Activated naive CD8-positive, alpha-beta T cell (primary cell): ENCODE data around the gene HSDL1.
"Not testable (repeated sequence)": the region's sequence is repeated elsewhere in the genome, so short reads cannot be mapped to it uniquely, and the experiment has no call there.

Experiments
- H3K27ac Mint-ChIP-seq: one replicate; pipeline ENCODE4 v1.8.0; 2021; ENCODE audit warnings: mixed read lengths
- H3K27me3 Mint-ChIP-seq: one replicate; pipeline ENCODE4 v1.8.0; 2021; ENCODE audit warnings: mixed read lengths
- H3K36me3 Mint-ChIP-seq: one replicate; pipeline ENCODE4 v1.8.0; 2021; ENCODE audit warnings: mixed read lengths
- H3K4me1 Mint-ChIP-seq: one replicate; pipeline ENCODE4 v1.8.0; 2021; ENCODE audit warnings: low read depth, mixed read lengths
- H3K4me3 Mint-ChIP-seq: one replicate; pipeline ENCODE4 v1.8.0; 2021; ENCODE audit warnings: mild to moderate bottlenecking, mixed read lengths
- H3K9me3 Mint-ChIP-seq: one replicate; pipeline ENCODE4 v1.8.0; 2021; ENCODE audit warnings: low read depth, mixed read lengths

HSDL1 gene

DNA sequence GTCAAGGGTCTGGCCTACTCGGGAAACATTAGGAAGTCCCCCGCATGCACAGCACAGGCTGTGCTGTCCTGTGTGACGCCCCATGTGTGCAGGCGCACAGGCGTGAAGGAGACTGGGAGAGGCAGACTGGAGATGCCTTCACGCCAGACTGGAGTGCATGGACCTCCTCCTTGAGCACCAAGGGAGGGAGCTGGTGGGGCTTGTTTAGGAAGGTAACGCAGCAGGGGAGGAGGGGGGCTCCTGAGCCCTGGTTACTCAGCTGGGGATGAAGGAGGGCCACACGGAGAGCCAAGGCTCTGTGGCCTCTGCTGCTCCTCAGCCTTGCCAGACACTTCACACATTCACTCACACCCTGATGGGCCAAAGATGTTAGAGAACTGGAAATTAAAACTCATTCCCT lies 7.7 kb downstream of the HSDL1 start:
- Mint-ChIP-seq H3K36me3 (peaks cover 4% of the 10 kb centered on the region), H3K4me1 (peaks cover 32% of the 10 kb centered on the region), H3K9me3 (no peaks in the 10 kb centered on the region), H3K27me3 (no peaks in the 10 kb centered on the region), H3K4me3 (no peak overlapping the region), H3K27ac (peak overlapping the region; percentile 36)

DNA sequence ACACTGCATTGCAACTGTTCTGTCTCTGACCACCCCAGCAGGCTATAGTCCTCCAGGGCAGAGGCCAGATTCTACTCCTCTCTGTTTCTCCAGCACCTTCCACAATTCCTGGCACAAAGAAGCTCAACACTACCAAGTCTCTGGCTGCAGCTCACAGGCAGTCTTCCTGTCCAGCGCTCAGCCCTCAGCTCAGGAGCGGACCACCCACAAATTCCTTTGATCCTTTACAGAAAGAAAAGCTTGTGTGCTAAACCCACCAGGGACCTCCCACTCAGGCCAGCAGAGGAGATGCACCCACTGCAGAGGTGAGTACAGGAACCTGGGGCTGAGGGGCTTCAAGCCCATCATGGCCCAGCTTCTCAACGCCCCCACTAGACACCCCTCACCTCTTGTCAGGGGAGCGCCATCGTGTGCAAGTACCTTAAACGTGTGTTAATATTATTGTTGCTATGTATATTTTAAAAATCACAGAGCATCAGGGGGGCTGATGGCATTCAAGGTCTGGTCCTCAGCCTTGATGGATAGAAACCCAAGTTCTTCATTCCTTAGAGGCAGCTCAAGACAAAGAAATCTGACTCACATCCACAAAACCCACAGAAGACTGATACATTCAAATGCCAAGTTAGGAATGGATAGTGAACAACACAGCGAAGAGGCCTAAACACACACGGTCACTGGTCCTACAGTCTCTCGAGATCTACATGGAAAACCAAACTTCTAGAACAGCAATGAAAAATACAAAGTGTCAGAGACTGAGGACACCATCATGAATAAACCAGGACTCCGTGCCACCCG lies 8.4 kb downstream of the HSDL1 start:
- Mint-ChIP-seq H3K9me3 (no peaks in the 10 kb centered on the region), H3K4me3 (no peak overlapping the region), H3K36me3 (peaks cover 4% of the 10 kb centered on the region), H3K27ac (no peak overlapping the region), H3K4me1 (peaks cover 30% of the 10 kb centered on the region), H3K27me3 (no peaks in the 10 kb centered on the region)

DNA sequence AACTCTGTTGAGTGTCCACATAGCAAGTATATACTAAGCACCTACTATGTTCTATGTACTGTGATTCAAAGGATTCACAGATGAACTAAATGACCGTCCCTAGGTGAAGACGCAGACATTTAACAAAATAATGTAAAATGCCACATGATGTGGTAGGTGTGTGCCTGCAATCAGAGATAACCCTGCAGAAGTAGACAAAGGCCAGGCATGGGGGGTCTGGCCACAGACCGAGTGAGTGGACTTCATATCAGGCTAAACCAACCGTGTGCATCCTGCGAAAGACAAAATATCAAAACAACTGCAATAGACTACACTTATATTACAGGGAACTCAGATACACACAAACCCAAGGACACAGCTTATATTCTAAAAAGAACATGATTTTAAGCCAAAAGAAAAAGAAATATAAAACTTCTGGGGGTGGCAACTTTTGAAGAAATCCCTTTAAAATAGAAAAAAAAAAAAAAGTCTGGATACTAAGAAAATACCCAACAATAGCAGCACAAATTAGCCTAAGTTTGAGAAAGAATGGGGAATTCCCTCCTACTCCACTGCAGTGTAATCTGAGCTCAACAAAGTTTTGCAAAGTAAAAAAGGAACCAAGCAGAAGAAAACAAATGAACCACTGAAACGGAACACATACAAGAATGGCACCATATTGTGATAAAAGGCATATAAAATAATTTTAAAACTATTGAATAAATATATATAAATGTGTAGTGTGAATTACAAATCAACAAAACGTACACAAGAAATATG lies 12.3 kb downstream of the HSDL1 start:
- H3K9me3 Mint-ChIP-seq, result no peaks in the 10 kb centered on the region
- H3K4me3 Mint-ChIP-seq, result no peak overlapping the region
- peaks cover 10% of the 10 kb centered on the region for H3K4me1 Mint-ChIP-seq
- no peaks in the 10 kb centered on the region for H3K27me3 Mint-ChIP-seq
- peaks cover 2% of the 10 kb centered on the region for H3K36me3 Mint-ChIP-seq
- no peak overlapping the region for H3K27ac Mint-ChIP-seq

GRCh38 chr16:84131117-84131516 lies 13.9 kb downstream of the HSDL1 start:
- Mint-ChIP-seq H3K4me1 (peaks cover 4% of the 10 kb centered on the region), H3K27me3 (no peaks in the 10 kb centered on the region), H3K4me3 (no peak overlapping the region), H3K9me3 (no peaks in the 10 kb centered on the region), H3K27ac (no peak overlapping the region), H3K36me3 (peaks cover 5% of the 10 kb centered on the region)

DNA sequence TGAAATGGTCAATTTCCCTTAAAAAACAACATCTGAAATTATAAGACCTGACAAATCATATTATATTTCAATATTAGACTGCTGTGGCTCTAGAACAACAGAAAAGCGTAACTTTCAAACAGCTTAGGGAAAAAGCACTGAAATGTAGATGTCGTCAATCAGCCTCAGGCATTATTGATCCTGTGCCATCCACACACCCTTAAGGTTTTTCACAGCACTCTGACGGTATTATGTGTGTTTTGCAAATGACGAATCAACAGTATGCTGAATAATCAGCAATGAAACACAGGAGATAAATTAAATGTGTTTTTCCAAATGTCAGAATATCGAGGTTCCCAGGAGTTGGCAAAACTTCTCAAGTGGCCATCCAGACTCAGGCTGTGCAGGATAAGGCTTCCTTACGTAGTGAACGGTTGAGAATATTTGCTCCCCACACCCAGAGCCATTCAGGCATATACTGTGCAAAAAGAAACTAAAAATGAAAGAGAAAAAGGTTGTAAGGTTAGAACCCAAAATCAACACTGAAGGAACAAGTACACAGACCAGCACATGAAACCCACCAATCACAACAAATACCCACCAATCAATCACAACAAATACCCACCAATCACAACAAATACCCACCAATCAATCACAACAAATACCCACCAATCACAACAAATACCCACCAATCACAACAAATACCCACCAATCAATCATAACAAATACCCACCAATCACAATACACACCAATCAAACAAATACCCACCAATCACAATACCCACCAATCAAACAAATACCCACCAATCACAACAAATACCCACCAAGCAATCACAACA lies 20.5 kb downstream of the HSDL1 start:
- Mint-ChIP-seq H3K36me3 (peaks cover 10% of the 10 kb centered on the region), H3K4me1 (peaks cover 2% of the 10 kb centered on the region), H3K27me3 (no peaks in the 10 kb centered on the region), H3K27ac (no peak overlapping the region), H3K4me3 (no peak overlapping the region), H3K9me3 (no peaks in the 10 kb centered on the region)

DNA sequence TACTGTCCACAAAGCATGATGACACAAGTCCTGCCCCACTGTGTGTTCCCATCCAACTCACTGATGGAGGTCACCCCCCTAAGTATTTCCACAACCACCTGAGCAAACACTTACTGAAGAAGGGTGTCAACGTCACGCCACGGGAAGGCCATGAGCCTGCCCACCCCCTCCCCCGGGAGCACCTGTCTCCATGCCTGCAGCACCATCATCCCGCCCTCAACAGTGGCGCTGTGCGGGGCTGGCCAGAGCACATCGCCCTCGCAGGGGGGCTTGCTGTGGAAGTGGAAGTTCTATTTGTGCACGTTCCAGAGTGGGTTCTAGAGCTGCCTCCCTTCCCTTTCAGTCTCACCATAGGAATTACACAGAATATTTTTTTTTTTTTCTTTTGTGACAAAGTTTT lies 24.0 kb downstream of the HSDL1 start:
- no peaks in the 10 kb centered on the region for H3K9me3 Mint-ChIP-seq
- peaks cover 7% of the 10 kb centered on the region for H3K36me3 Mint-ChIP-seq
- no peaks in the 10 kb centered on the region for H3K27me3 Mint-ChIP-seq
- peak overlapping the region; percentile 46 for H3K27ac Mint-ChIP-seq
- H3K4me1 Mint-ChIP-seq, result peaks cover 10% of the 10 kb centered on the region
- H3K4me3 Mint-ChIP-seq, result no peak overlapping the region

DNA sequence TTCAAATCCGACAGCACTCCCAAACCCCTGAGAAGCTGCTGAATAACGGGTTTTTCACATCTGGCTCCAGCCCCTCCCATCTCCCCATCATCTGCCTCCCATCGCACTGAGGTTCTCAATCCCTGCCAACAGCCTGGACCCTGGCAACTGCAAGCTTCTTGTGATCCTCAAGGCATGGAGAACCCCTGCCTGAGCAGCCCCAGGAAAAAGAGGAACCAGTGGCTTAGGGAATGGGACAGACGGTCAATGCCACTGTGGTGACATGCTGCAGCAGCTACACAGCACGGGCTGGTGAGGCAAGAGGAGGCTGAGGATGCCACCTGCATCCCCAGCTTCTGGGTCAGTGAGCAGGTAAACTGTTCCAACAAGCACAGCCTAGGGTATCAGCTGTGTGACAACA lies 25.0 kb downstream of the HSDL1 start:
- no peaks in the 10 kb centered on the region for H3K27me3 Mint-ChIP-seq
- no peak overlapping the region for H3K27ac Mint-ChIP-seq
- peaks cover 4% of the 10 kb centered on the region for H3K36me3 Mint-ChIP-seq
- no peak overlapping the region for H3K4me3 Mint-ChIP-seq
- H3K9me3 Mint-ChIP-seq, result no peaks in the 10 kb centered on the region
- H3K4me1 Mint-ChIP-seq, result peaks cover 17% of the 10 kb centered on the region

- H3K9me3 Mint-ChIP-seq, result no peaks in the 10 kb centered on the region
- peaks cover 4% of the 10 kb centered on the region for H3K36me3 Mint-ChIP-seq
- no peaks in the 10 kb centered on the region for H3K27me3 Mint-ChIP-seq
- no peak overlapping the region for H3K4me3 Mint-ChIP-seq
- no peak overlapping the region for H3K27ac Mint-ChIP-seq
- H3K4me1 Mint-ChIP-seq, result peaks cover 18% of the 10 kb centered on the region
Measured at GRCh38 chr16:84119368-84119767, 25.6 kb downstream of the HSDL1 start.

DNA sequence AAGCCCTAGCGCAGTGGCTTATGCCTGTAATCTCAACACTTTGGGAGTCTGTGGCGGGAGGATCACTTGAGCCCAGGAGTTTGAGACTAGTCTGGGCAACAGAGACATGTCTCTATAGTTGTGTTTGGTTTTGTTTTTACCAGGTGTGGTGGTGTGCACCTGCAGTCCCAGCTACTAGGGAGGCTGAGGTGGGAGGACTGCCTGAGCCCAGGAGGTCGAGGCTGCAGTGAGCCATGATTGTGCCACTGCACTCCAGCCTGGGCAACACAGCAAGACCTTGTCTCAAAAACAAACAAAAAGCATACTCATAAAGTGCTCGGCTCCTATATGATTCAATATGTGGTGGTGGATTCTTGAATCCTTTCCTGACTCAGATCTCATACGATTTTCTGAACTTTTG lies 26.7 kb downstream of the HSDL1 start:
- H3K27me3 Mint-ChIP-seq, H3K9me3 Mint-ChIP-seq, H3K36me3 Mint-ChIP-seq: not testable (repeated sequence)
- H3K4me1 Mint-ChIP-seq, result peaks cover 23% of the 10 kb centered on the region
- H3K27ac Mint-ChIP-seq, result peak overlapping the region; percentile 64
- H3K4me3 Mint-ChIP-seq, result peak overlapping the region; percentile 70

DNA sequence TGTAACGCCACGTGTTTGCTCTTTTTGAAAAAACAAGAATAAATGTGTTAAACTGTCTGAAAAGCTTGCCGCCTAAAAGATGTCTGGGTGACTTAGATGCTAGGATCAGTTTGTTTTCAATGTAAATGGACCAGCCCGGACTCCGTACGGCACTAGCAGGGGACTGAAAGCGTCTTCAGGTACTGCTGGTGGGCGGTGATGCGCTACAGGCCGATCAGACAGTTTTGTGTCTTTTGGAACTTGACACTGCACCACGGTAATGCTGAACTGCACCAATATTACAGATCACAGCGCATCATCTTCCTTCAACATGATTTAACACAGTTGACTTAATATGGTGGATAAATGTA lies 27.5 kb downstream of the HSDL1 start:
- H3K4me3 Mint-ChIP-seq, result peak overlapping the region; percentile 96
- H3K9me3 Mint-ChIP-seq, result no peaks in the 10 kb centered on the region
- peaks cover 26% of the 10 kb centered on the region for H3K4me1 Mint-ChIP-seq
- peak overlapping the region; percentile 93 for H3K27ac Mint-ChIP-seq
- H3K36me3 Mint-ChIP-seq, result no peaks in the 10 kb centered on the region
- H3K27me3 Mint-ChIP-seq, result no peaks in the 10 kb centered on the region

GRCh38 chr16:84116720-84117493 lies 28.1 kb downstream of the HSDL1 start, which contains the start of gene MBTPS1:
Gene MBTPS1, minus strand, starts transcription at chr16:84116942. Its CDS starts 15,159 bp downstream, at chr16:84101783.
- Mint-ChIP-seq H3K4me3 (peak within 1 kb of the TSS; percentile 96), H3K4me1 (peaks cover 28% of the 10 kb centered on the region), H3K36me3 (no peaks in the 10 kb centered on the region), H3K27me3 (no peaks in the 10 kb centered on the region), H3K9me3 (no peaks in the 10 kb centered on the region), H3K27ac (peak within 1 kb of the TSS; percentile 93)

DNA sequence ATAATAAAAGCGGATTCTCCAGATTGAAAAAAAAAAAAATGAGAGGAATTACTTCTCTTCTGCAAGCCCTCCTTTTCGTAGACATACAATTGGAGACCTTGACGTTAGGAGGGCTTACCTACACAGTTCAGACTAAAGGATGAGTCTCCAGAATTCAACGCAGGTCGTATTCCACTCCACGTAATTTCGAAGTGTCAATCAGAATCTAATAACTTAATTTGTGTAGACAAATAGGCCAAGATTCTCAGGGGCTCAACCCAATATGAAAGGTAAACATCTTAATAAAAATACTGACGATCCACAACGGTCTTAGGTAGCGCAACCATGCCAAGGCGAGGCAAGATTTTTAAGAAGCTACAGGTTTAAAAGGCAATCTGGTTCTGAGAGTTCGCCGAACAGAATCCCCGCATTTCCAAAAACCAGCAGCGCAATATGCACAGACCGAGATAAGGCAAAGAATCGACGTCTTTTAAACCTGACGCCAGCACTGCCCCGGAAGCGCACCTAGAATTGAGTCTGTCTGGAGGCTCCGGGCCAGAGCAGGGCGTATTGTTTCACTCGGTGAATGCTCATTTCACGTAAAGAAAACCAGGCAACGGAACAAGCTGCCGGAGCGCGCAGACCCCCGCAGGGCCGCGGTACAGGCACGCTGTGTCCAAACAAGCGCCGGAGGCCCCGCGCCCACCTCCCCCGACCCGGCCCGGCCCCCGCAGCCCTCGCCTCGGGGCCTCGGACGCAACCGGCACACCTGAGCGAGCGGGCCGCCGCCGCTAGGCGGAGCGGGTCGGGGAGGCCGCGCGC lies 28.9 kb downstream of the HSDL1 start:
- peak overlapping the region; percentile 89 for H3K27ac Mint-ChIP-seq
- H3K4me1 Mint-ChIP-seq, result peaks cover 35% of the 10 kb centered on the region
- peak overlapping the region; percentile 96 for H3K4me3 Mint-ChIP-seq
- no peaks in the 10 kb centered on the region for H3K36me3 Mint-ChIP-seq
- no peaks in the 10 kb centered on the region for H3K27me3 Mint-ChIP-seq
- H3K9me3 Mint-ChIP-seq, result no peaks in the 10 kb centered on the region

DNA sequence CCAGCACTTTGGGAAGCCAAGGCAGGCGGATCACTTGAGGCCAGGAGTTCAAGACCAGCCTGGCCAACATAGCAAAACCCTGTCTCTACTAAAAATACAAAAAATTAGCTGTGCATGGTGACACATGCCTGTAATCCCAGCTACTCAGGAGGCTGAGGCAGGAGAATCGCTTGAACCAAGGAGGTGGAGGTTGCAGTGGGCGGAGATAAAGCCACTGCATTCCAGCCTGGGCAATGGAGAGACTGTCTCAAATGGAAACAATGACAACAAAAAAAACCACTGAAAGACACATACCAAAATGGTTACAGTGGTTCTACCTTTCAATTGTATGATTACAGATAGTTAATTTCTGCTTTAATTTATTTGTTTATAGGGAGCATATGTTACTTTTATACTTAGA lies 33.0 kb downstream of the HSDL1 start:
- peaks cover 49% of the 10 kb centered on the region for H3K4me1 Mint-ChIP-seq
- not testable (repeated sequence) for H3K36me3 Mint-ChIP-seq, H3K9me3 Mint-ChIP-seq, H3K4me3 Mint-ChIP-seq, H3K27me3 Mint-ChIP-seq
- H3K27ac Mint-ChIP-seq, result peak overlapping the region; percentile 22

DNA sequence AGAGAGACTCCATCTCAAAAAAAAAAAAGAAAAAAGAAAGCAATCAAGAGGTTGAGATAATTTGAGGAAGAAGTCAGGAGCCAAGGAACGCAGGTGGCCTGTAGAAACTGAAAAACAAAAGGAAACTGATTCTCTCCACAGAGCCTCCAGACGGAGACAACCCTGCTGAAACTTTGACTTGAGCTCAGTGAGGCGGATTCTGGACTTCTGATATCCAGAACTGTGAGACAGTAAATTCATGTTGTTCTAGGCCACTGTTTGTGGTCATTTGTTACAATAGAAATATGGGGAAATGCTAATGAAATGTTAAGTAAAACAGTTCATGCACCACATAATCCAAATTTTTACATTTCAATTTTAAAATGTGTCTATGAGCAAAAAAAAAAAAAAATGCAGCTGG lies 33.5 kb downstream of the HSDL1 start:
- Mint-ChIP-seq H3K36me3 (no peaks in the 10 kb centered on the region), H3K4me3 (no peak overlapping the region), H3K27me3 (no peaks in the 10 kb centered on the region), H3K27ac (peak overlapping the region; percentile 77), H3K9me3 (no peaks in the 10 kb centered on the region), H3K4me1 (peaks cover 53% of the 10 kb centered on the region)
